NCI-H1092 (cell line): Measurements from ENCODE around the gene GRID2IP.
"Not testable (repeated sequence)": the region's sequence is repeated elsewhere in the genome, so short reads cannot be mapped to it uniquely, and the experiment has no call there.

Source experiments
- DNase-seq: peaks from one replicate; lab custom pipeline; 2025; lab: John Stamatoyannopoulos, UW

Gene GRID2IP

GRCh38 chr7:6487184-6487545, 64.1 kb downstream of the GRID2IP start:
- DNase-seq = no peak

- no peak for DNase-seq
Observed at GRCh38 chr7:6486438-6487183, 64.7 kb downstream of the GRID2IP start.

GRCh38 chr7:6482743-6483119, 68.5 kb downstream of the GRID2IP start:
- DNase-seq = no peak

- DNase-seq = no peak
Observed at GRCh38 chr7:6482307-6482706, 69.0 kb downstream of the GRID2IP start.

- DNase-seq = no peak
Observed at GRCh38 chr7:6481445-6481844, 69.8 kb downstream of the GRID2IP start.

- no peak for DNase-seq
Observed at GRCh38 chr7:6480323-6480660, 71.0 kb downstream of the GRID2IP start.

- no peak for DNase-seq
Observed at GRCh38 chr7:6479067-6479466, 72.2 kb downstream of the GRID2IP start.

GRCh38 chr7:6478186-6478585, 73.1 kb downstream of the GRID2IP start:
- no peak for DNase-seq

GRCh38 chr7:6477318-6477660, 74.0 kb downstream of the GRID2IP start:
- no peak for DNase-seq

- DNase-seq = no peak
Observed at GRCh38 chr7:6476596-6477317, 74.5 kb downstream of the GRID2IP start.

GRCh38 chr7:6475433-6476186, 75.7 kb downstream of the GRID2IP start:
- no peak for DNase-seq

- DNase-seq = no peak
Observed at GRCh38 chr7:6465862-6466261, 85.4 kb downstream of the GRID2IP start.

GRCh38 chr7:6463609-6464008, 87.7 kb downstream of the GRID2IP start:
- DNase-seq = not testable (repeated sequence)

GRCh38 chr7:6461946-6462550, 89.2 kb downstream of the GRID2IP start:
- DNase-seq = no peak

GRCh38 chr7:6460990-6461584, 90.2 kb downstream of the GRID2IP start:
- no peak for DNase-seq

GRCh38 chr7:6460303-6460702, 91.0 kb downstream of the GRID2IP start:
- no peak for DNase-seq

GRCh38 chr7:6458676-6459075, 92.6 kb downstream of the GRID2IP start:
- not testable (repeated sequence) for DNase-seq

GRCh38 chr7:6453734-6454133, 97.5 kb downstream of the GRID2IP start:
- DNase-seq = no peak

GRCh38 chr7:6451224-6451705, 100.0 kb downstream of the GRID2IP start:
- DNase-seq = no peak

- DNase-seq = not testable (repeated sequence)
Observed at GRCh38 chr7:6450591-6450990, 100.7 kb downstream of the GRID2IP start.

GRCh38 chr7:6449884-6450283, 101.4 kb downstream of the GRID2IP start:
- DNase-seq = not testable (repeated sequence)

GRCh38 chr7:6448943-6449543, 102.2 kb downstream of the GRID2IP start:
- DNase-seq = no peak
